PFSK-1 (cell line): Measurements from ENCODE around the gene YES1.

Source experiments
- FOXP2 ChIP-seq: optimal IDR thresholded peaks from 2 replicates; pipeline ENCODE3; 2011; ENCODE audit warnings: borderline replicate concordance, control low read depth, inconsistent platforms; ENCODE audit not compliant: insufficient read depth; ENCODE audit errors: extremely low read length, extremely low read depth
- POLR2AphosphoS5 ChIP-seq: IDR thresholded peaks from 2 replicates; pipeline ENCODE4 v1.6.1; 2012; ENCODE audit warnings: low read depth, mild to moderate bottlenecking, control low read depth, low read length, moderate library complexity
- REST ChIP-seq, 2 experiments: IDR thresholded peaks; 2 replicates each; pipeline versions ENCODE4 v1.6.1 to v1.8.0; 2011 to 2012; ENCODE audit warnings: low read depth in 2 of 2, low read length in 2 of 2, control low read depth in 1 of 2, inconsistent platforms in 1 of 2, mild to moderate bottlenecking in 1 of 2, moderate library complexity in 1 of 2; ENCODE audit not compliant: insufficient read depth in 1 of 2
- SIN3A ChIP-seq: IDR thresholded peaks from 2 replicates; pipeline ENCODE4 v1.6.1; 2012; ENCODE audit warnings: mild to moderate bottlenecking, low read length, moderate library complexity, borderline replicate concordance; ENCODE audit not compliant: insufficient read depth
- TAF1 ChIP-seq: IDR thresholded peaks from 2 replicates; pipeline ENCODE4 v1.6.1; 2012; ENCODE audit warnings: low read length, control low read depth, borderline replicate concordance; ENCODE audit not compliant: insufficient read depth

YES1 gene

GRCh38 chr18:805008-805754 lies 6.9 kb downstream of the YES1 start:
- no peak for TF ChIP-seq SIN3A
- TF ChIP-seq TAF1 = no peak
- no peak for TF ChIP-seq REST (IDR thresholded peaks at IDR 0.05; ENCODE audit: insufficient read depth in 1 of 2, low read depth in 2 of 2, low read length in 2 of 2)
- TF ChIP-seq POLR2AphosphoS5 = no peak
- TF ChIP-seq FOXP2 = no peak

- no peak for TF ChIP-seq REST (IDR thresholded peaks at IDR 0.05; ENCODE audit: insufficient read depth in 1 of 2, low read depth in 2 of 2, low read length in 2 of 2)
- no peak for TF ChIP-seq SIN3A
- TF ChIP-seq TAF1 = no peak
- no peak for TF ChIP-seq POLR2AphosphoS5
- no peak for TF ChIP-seq FOXP2
Observed at GRCh38 chr18:801137-801536, 10.9 kb downstream of the YES1 start.

GRCh38 chr18:799943-800342 lies 12.1 kb downstream of the YES1 start:
- TF ChIP-seq POLR2AphosphoS5 = no peak
- TF ChIP-seq TAF1 = no peak
- no peak for TF ChIP-seq FOXP2
- TF ChIP-seq SIN3A = no peak
- TF ChIP-seq REST (IDR thresholded peaks at IDR 0.05; ENCODE audit: insufficient read depth in 1 of 2, low read depth in 2 of 2, low read length in 2 of 2) = no peak

GRCh38 chr18:789397-789796 lies 22.6 kb downstream of the YES1 start:
- no peak for TF ChIP-seq SIN3A
- TF ChIP-seq POLR2AphosphoS5 = no peak
- TF ChIP-seq REST (IDR thresholded peaks at IDR 0.05; ENCODE audit: insufficient read depth in 1 of 2, low read depth in 2 of 2, low read length in 2 of 2) = no peak

GRCh38 chr18:785242-785641 lies 26.8 kb downstream of the YES1 start:
- TF ChIP-seq POLR2AphosphoS5 (no peak), SIN3A (no peak), REST (IDR thresholded peaks at IDR 0.05; ENCODE audit: insufficient read depth in 1 of 2, low read depth in 2 of 2, low read length in 2 of 2) (no peak), TAF1 (no peak), FOXP2 (no peak)
